Hepatocyte (in vitro differentiated cells): ENCODE measurements around the gene JAKMIP3.

Experiments used
- CTCF ChIP-seq: fragments of 200-600 bp; sonication (generic); IDR thresholded peaks from 2 replicates; pipeline ENCODE4 v1.5.1; 2016; ENCODE audit warnings: antibody characterized with exemption, mild to moderate bottlenecking; ENCODE audit not compliant: poor library complexity
- EZH2 ChIP-seq: fragments of 200-600 bp; sonication (generic); IDR thresholded peaks from 2 replicates; pipeline ENCODE4 v1.6.1; 2016; ENCODE audit warnings: antibody characterized with exemption, mild to moderate bottlenecking, borderline replicate concordance

- TF ChIP-seq CTCF: no peak
- TF ChIP-seq EZH2: no peak
These were observed 31.2 kb downstream of the JAKMIP3 start for GRCh38 chr10:132096863-132097478.
